Measurements from ENCODE around the gene AHNAK2.

- TF ChIP-seq CTCF (IDR thresholded peaks at IDR 0.05 in 2 of 3, conservative IDR thresholded peaks at IDR 0.05 in 1 of 3; ENCODE audit: insufficient read depth in 2 of 3, low read depth in 1 of 3, low read length in 3 of 3), result no peak
- no peak for TF ChIP-seq MXI1 (IDR thresholded peaks at IDR 0.05; ENCODE audit: low read depth, low read length)
- TF ChIP-seq U2AF2 (optimal IDR thresholded peaks at IDR 0.05; ENCODE audit: low read depth, low read length), result no peak
- no peak for TF ChIP-seq MCM5 (IDR thresholded peaks at IDR 0.05; ENCODE audit: low read depth)
- TF ChIP-seq RBM34 (IDR thresholded peaks at IDR 0.05; ENCODE audit: borderline replicate concordance, insufficient read depth, low read length), result no peak
- TF ChIP-seq STAT6 (CRISPR knock-in tag; IDR thresholded peaks at IDR 0.05), result no peak
- no peak for TF ChIP-seq KDM5B (IDR thresholded peaks at IDR 0.05; ENCODE audit: insufficient replicate concordance, low read depth, low read length)
- TF ChIP-seq GTF3C2 (IDR thresholded peaks at IDR 0.05; ENCODE audit: borderline replicate concordance, extremely low read depth, insufficient read length), result no peak
- no peak for TF ChIP-seq KLF16 (IDR thresholded peaks at IDR 0.05)
- no peak for TF ChIP-seq REST (IDR thresholded peaks at IDR 0.05; ENCODE audit: borderline replicate concordance)
- no peak for TF ChIP-seq REST (CRISPR knock-in tag; IDR thresholded peaks at IDR 0.05; ENCODE audit: low read depth)
Measured at GRCh38 chr14:105023791-105024480, 45.8 kb upstream of the AHNAK2 start.

All from K562 (cell line).